CD4-positive, alpha-beta T cell treated with Interferon alpha-2 for 1 hour (primary cell): ENCODE measurements around the gene TMEM134.
A peak's percentile ranks its signal among the peaks of the same experiment; 100 is the strongest.

Source experiments
- DNase-seq, 2 donors: peaks; one replicate each; pipeline ENCODE4 v3.0.0-alpha.2; 2020 to 2022

TMEM134 gene

DNA sequence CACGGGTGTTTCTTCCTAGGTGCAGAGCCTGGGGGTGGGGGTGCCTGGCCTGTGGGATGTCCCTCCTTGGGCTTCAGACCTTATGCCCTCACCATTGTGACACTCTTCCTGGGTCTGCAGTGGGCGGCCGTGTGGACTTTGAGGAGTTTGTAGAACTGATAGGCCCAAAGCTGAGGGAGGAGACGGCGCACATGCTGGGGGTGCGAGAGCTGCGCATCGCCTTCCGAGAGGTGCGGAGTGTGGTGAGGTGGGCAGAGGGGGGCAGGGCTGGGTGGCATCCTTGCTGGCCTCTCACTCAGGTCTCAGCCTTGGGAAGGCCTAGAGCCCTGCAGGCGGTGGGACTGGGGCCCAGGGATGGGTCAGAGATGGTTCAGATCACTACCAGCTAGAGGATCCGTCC lies 11.6 kb downstream of the TMEM134 start:
- no peak for DNase-seq

GRCh38 chr11:67456068-67456705 lies 12.9 kb downstream of the TMEM134 start:
- DNase-seq, result no peak

- no peak for DNase-seq
These were observed 14.0 kb downstream of the TMEM134 start, which contains the start of gene CABP4 for GRCh38 chr11:67455054-67455453. CABP4 (plus strand) TSS chr11:67455354; CDS start chr11:67455424, 70 bp downstream.

GRCh38 chr11:67453816-67454732 lies 15.0 kb downstream of the TMEM134 start:
- DNase-seq, result no peak

DNA sequence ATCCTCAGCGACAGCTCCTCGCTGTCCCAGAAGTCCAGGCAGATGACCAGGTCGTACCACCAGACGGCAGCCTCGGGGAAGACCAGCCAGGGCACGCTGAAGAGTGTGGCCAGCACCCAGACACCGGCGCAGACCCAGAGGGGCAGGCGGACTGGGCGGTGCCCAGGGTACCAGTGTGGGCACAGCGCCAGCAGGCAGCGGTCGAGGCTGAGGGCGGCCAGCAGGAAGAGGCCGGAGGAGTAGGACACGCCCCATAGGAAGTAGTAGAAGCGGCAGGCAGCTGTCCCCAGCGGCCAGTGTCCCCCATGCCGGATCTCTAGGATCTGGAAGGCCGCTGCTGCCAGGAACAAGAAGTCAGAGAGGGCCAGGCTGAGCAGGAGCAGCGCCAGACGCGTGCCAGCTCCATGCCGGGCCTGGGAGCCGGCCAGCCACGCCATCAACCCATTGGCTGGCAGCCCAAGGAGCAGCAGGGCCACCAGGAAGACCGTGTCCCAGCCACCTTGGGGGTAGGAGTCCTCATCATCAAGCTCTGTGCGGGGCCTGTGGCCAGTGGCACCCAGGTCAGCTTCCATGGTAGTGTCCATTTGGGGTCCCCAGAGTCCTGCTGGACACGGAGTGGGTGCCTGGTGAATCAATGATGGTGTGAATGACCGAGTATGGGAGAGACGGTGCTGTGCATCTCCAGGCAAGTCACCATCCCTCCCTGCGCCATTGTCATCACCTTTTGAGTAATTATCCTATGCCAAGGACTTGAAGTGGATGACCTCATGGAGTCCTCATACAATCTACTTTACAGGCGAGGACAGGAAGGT lies 16.7 kb downstream of the TMEM134 start, which contains the start of gene GPR152:
TSS of gene GPR152 (minus strand) at position 589 of the 812 bp plus-strand sequence. CDS start at position 584, 5 bp downstream.
- no peak for DNase-seq

- DNase-seq, result no peak
These were observed 17.4 kb downstream of the TMEM134 start for GRCh38 chr11:67451658-67451976.

DNA sequence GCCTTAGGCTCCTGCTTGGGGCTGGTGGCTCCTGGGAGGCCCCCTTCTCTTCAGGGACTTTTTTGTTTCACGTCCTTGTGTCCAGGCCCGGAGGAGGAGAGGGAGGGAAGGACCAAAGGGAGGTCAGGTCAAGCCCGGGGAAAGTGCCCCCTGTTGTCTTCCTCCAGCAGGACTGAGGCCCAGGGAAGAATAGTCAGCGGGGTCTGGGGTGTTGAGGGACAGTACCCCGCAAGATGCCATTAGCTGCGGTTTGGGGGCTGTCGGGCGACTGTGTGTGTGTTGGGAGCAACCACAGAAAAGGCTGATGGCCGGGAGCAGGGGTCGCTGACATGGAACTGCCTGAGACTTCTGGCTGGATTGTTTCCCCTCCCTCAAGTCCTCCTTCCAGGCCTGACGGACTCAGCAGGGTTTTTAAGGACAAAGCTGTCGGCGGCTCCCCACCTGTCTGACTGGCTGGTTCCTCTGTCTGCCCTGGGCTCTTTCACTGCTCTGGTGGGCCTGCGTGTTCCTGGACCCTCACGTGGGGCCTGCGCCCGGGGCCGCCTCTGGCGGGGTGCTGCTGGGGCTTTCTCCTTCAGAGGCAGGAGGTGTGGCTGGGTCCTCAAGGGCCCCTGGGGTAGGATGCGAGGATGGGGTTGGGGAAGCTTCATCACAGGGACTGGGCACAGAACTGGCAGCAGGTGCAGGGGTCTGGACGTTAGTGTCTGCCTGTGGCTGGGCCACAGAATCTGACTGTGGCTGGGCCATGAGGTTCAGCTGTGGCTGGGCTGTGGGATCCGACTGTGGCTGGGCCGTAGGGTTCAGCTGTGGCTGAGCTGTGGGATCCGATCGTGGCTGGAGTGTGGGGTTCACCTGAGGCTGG lies 18.0 kb downstream of the TMEM134 start:
- no peak for DNase-seq

- DNase-seq, result no peak
These were observed 19.8 kb downstream of the TMEM134 start for GRCh38 chr11:67449116-67449844.

GRCh38 chr11:67448220-67448609 lies 20.8 kb downstream of the TMEM134 start:
- DNase-seq, result no peak

GRCh38 chr11:67445515-67445914 lies 23.5 kb downstream of the TMEM134 start:
- no peak for DNase-seq

- no peak for DNase-seq
These were observed 26.3 kb downstream of the TMEM134 start for GRCh38 chr11:67442504-67443404.

DNA sequence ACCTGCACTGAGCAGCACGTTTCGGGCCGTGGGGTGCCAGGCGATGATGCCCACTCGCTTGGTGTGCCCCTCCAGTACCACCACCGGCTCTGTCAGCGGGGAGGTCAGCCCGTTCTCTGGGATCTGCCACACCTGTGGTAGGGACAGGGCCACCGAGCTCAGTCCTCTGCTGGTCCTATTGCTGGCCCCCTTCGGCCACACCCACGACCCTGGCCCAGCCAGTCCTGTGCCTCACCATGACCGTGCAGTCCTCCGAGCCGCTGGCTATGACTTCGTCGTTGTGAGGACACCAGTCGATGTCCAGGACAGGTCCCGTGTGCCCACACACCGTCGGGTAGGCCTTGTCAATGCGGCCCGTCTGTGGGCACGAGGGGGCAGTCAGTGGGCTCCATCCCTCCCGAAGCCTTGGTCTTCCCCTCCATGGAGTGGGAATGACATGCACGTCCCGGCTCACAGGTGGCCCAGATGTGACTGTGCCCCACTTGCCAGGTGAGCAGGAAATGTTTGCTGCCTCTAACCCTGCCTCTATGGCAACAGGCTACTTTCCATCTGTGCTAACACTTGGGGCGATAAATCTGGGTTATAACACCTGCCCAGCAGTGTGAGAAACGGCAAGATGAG lies 27.2 kb downstream of the TMEM134 start:
- peak in 1 of 2 donors; percentile 45 for DNase-seq

DNA sequence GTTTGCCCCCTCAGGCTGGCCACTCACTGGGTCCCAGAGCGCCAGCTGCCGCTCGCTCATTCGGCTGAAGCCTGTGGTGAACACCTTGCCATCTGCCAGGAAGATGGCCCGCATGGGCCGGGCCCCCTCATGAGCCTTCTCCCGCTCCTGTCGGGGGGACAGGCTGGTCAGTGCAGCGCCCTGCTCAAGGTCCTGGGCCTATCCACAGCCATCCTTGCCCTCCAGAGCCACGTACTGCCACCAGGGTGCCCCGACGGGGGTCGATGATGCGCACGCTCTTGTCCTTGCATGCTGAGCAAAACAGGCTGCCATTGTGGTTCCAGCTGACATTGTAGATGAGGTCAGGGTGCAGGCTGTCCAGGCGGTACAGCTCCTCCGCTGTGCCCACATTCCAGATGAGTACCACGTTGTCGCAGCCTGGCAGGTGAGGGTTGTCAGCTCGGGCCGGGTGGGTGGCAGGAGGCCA lies 27.9 kb downstream of the TMEM134 start:
- DNase-seq, result peak in 1 of 2 donors; percentile 27

- DNase-seq, result peak in 1 of 2 donors; percentile 46
These were observed 28.6 kb downstream of the TMEM134 start for GRCh38 chr11:67440229-67441097.

- peak in 1 of 2 donors; percentile 37 for DNase-seq
These were observed 29.5 kb downstream of the TMEM134 start for GRCh38 chr11:67439321-67440228.

GRCh38 chr11:67438158-67438902 lies 30.7 kb downstream of the TMEM134 start:
- DNase-seq, result peak; percentile 56 to 78

DNA sequence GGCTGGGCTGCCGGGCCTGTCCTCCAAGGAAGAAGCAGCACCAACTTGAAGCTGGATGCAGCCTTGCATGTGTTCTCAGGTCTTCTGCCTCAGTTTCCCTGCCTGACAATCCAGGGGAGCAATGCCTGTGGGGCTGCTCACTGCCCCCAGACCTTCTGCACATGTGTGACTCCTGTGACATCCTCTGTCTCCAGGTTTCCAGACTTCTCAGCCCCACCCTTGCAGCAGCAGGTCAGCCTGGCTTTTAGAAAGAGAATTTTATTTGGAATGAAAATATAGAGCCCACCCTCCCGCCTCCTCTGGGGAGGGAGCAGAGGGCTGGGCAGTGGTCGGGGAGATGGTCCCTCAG lies 31.3 kb downstream of the TMEM134 start:
- DNase-seq, result no peak
